Small intestine (tissue), 7 donors: Measurements from ENCODE around the gene STPG4. TPM values are rescaled to one million over a fixed set of nuclear protein-coding genes. Genes with fewer than 3 reads are reported as not detected.
"Not testable (repeated sequence)": the region's sequence is repeated elsewhere in the genome, so short reads cannot be mapped to it uniquely, and the experiment has no call there.

Experiments used
- DNase-seq, 2 donors: peaks; one replicate each; pipeline versions ENCODE4 v3.0.0 to v3.0.0-alpha.2; 2013
- FAIRE-seq: peaks from 2 replicates; lab custom pipeline; 2012; peaks lifted over from hg19 to GRCh38; lab: Jason Lieb, UNC
- H3K27ac ChIP-seq, 3 donors: one replicate each; pipeline ENCODE4 v1.5.1; 2013; ENCODE audit warnings: low read length in 2 of 3, mild to moderate bottlenecking in 2 of 3, control low read depth in 1 of 3, inconsistent platforms in 1 of 3, low read depth in 1 of 3, moderate library complexity in 1 of 3
- H3K27me3 ChIP-seq, 3 donors: one replicate each; pipeline ENCODE4 v1.6.1; 2013; ENCODE audit warnings: low read length in 3 of 3, inconsistent platforms in 1 of 3; ENCODE audit not compliant: control insufficient read depth in 3 of 3, insufficient read depth in 3 of 3
- H3K36me3 ChIP-seq, 3 donors: one replicate each; pipeline ENCODE4 v1.6.1; 2013; ENCODE audit warnings: low read length in 3 of 3, inconsistent platforms in 1 of 3, low read depth in 1 of 3, mild to moderate bottlenecking in 1 of 3, moderate library complexity in 1 of 3; ENCODE audit not compliant: control insufficient read depth in 3 of 3, insufficient read depth in 2 of 3
- H3K4me1 ChIP-seq, 3 donors: one replicate each; pipeline ENCODE4 v1.6.1; 2013; ENCODE audit warnings: low read length in 2 of 3, inconsistent platforms in 1 of 3, low read depth in 1 of 3, mild to moderate bottlenecking in 1 of 3, moderate library complexity in 1 of 3; ENCODE audit not compliant: control insufficient read depth in 3 of 3, insufficient read depth in 2 of 3
- H3K4me3 ChIP-seq, 3 donors: one replicate each; pipeline ENCODE4 v1.5.1; 2013; ENCODE audit warnings: low read length in 3 of 3, control low read depth in 1 of 3, inconsistent platforms in 1 of 3, low read depth in 1 of 3, mild to moderate bottlenecking in 1 of 3, moderate library complexity in 1 of 3
- H3K9me3 ChIP-seq, 2 donors: one replicate each; pipeline ENCODE4 v1.6.1; 2013; ENCODE audit warnings: low read depth in 1 of 2, low read length in 1 of 2; ENCODE audit not compliant: control insufficient read depth in 2 of 2, insufficient read depth in 1 of 2
- WGBS, 3 donors: extraction: QIAGEN DNeasy Blood & Tissue Kit; methylation state at CpG; one replicate each; pipeline ENCODE4 v1.1.7; 2013; 5-methylcytosine and 5-hydroxymethylcytosine counted together
- polyA plus RNA-seq, 4 donors: library from polyadenylated mRNA; stranded (reverse) in 3 of 4; unstranded in 1 of 4; fragments of 200-250 nt in 3 of 4; fragments of 120-200 nt in 1 of 4; gene quantifications; one replicate each; pipeline versions ENCODE4 v1.2.1 to v1.2.3, GENCODE V29; 2013
- donor health status: healthy with polysubstance abuse.
- donor health status: control.
- donor health status: control.
- donor health status: Bipolar disorder and iron deficiency.
- donor health status: healthy.

The STPG4 gene
- polyA plus RNA-seq, 4 donors, result 0.06 to 0.12 TPM; not detected in 2

DNA sequence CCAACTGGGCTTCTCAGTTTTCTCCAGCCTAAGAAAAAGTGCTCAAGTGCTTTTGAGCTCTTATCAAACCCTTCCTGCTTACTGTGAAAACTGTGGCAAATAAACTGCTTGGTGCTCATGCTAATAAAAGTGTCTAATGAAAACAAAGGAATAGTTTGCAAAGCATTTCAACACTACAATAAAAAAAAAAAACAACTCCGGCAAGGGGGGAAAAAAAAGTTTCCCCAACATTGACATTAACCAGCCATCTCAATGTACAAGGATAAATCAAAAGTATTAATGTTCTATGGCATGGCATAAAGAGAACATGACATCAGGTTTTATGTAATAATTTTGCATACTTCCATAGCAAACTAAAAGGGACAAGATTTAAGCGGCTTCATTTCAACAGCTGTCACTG lies 14.7 kb upstream of the STPG4 start:
- no peak overlapping the region for H3K4me3 ChIP-seq
- H3K27me3 ChIP-seq, result no peaks in the 10 kb centered on the region
- H3K9me3 ChIP-seq, result no peaks in the 10 kb centered on the region
- 51 to 64% (median 59%) methylated on average over 2 of the region's 2 CpGs for WGBS, 3 donors
- no peak overlapping the region for H3K27ac ChIP-seq
- no peak for FAIRE-seq
- peaks cover 5 to 20% (median 16%) of the 10 kb centered on the region in 3 donors for H3K4me1 ChIP-seq
- H3K36me3 ChIP-seq, result peaks cover 0 to 19% (median 11%) of the 10 kb centered on the region in 3 donors
- DNase-seq, result no peak

DNA sequence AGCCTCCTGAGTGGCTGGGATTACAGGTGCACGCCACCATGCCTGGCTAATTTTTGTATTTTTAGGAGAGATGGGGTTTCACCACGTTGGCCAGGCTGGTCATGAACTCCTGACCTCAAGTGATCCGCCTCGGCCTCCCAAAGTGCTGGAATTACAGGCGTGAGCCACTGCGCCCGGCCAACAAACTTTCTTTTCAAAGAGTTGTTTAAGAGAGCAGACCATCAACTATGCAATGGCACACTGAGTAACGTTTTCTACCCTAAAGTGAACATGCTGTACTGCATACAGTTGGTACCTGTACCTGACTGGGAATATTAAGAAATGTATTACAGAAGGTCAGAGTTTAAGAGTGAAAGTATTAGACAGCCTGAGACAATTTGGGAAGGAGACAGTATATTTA lies 13.8 kb upstream of the STPG4 start:
- H3K9me3 ChIP-seq, H3K27me3 ChIP-seq, FAIRE-seq, DNase-seq, H3K27ac ChIP-seq, H3K4me3 ChIP-seq: not testable (repeated sequence)
- H3K4me1 ChIP-seq, result peaks cover 7 to 20% (median 13%) of the 10 kb centered on the region in 3 donors
- WGBS, 3 donors, result 70 to 76% (median 71%) methylated on average over 8 of the region's 8 CpGs
- H3K36me3 ChIP-seq, result peaks cover 0 to 19% (median 11%) of the 10 kb centered on the region in 3 donors

DNA sequence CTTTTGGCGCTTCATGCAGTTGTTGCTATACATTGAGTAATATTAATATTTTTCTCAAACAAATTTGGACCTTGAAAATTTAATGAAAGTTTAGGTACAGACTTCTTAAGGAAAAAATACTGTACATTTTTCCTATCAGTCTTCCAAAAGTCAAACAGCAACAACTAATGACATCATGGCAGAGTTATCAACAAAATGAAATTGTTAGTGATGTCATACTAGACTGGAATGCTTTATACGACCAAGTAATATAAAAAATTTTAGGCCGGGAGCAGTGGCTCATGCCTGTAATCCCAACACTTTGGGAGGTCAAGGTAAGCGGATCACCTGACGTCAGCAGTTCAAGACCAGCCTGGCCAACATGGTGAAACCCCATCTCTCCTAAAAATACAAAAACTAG lies 12.0 kb upstream of the STPG4 start:
- H3K4me3 ChIP-seq, result no peak overlapping the region
- DNase-seq (no peak), FAIRE-seq (no peak)
- H3K27ac ChIP-seq, result no peak overlapping the region
- peaks cover 0 to 27% (median 13%) of the 10 kb centered on the region in 3 donors for H3K36me3 ChIP-seq
- no peaks in the 10 kb centered on the region for H3K9me3 ChIP-seq
- H3K27me3 ChIP-seq, result no peaks in the 10 kb centered on the region
- 78 to 87% (median 86%) methylated on average over 5 of the region's 5 CpGs for whole genome bisulfite sequencing, 3 donors
- peaks cover 5 to 14% (median 8%) of the 10 kb centered on the region in 3 donors for H3K4me1 ChIP-seq

DNA sequence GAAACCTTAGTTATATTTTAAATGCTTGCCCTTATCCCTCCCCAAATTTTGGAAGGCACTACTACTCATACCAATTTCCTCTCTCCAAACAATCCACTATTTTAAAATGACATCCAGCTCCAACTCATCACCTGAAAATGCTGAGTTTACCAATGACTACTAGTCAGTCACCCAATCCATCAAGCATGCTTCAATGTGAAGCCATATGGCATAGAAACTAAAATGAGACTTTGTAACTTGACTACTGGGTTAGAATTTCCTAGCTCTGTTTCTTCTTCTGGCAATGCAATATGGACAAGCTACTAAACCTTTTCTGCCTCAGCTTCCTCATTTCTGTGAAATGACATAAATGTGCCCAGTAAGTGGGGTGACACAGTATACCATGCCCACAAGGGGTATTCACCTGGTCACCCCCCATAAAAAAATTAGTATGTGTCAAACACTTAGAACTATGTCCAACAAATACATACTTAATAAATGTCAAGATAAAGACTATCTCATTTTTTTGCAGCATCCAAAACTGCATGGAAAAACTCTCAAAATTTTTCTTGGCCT lies 10.0 kb upstream of the STPG4 start:
- Histone ChIP-seq H3K4me3 (no peak overlapping the region), H3K27ac (no peak overlapping the region), H3K27me3 (no peaks in the 10 kb centered on the region), H3K9me3 (no peaks in the 10 kb centered on the region), H3K36me3 (peaks cover 0 to 25% (median 18%) of the 10 kb centered on the region in 3 donors), H3K4me1 (peaks cover 0 to 6% (median 5%) of the 10 kb centered on the region in 3 donors)
- DNase-seq (no peak), FAIRE-seq (no peak)

GRCh38 chr2:47162780-47163179 lies 7.7 kb upstream of the STPG4 start:
- Histone ChIP-seq H3K27ac (no peak overlapping the region), H3K9me3 (no peaks in the 10 kb centered on the region), H3K4me3 (no peak overlapping the region), H3K36me3 (peaks cover 0 to 22% (median 20%) of the 10 kb centered on the region in 3 donors), H3K27me3 (no peaks in the 10 kb centered on the region), H3K4me1 (peaks cover 0 to 5% (median 2%) of the 10 kb centered on the region in 3 donors)
- DNase-seq (no peak), FAIRE-seq (no peak)
- 37 to 72% (median 47%) methylated on average over 3 of the region's 3 CpGs for WGBS, 3 donors

GRCh38 chr2:47161475-47161874 lies 6.4 kb upstream of the STPG4 start:
- no peaks in the 10 kb centered on the region for H3K9me3 ChIP-seq
- no peaks in the 10 kb centered on the region for H3K27me3 ChIP-seq
- H3K4me1 ChIP-seq, result peaks cover 0 to 5% (median 2%) of the 10 kb centered on the region in 3 donors
- FAIRE-seq, result no peak
- no peak for DNase-seq
- H3K27ac ChIP-seq, result no peak overlapping the region
- peaks cover 0 to 20% (median 15%) of the 10 kb centered on the region in 3 donors for H3K36me3 ChIP-seq
- no peak overlapping the region for H3K4me3 ChIP-seq
- WGBS, 3 donors, result 85 to 93% (median 90%) methylated on average over 3 of the region's 3 CpGs

GRCh38 chr2:47160660-47161059 lies 5.6 kb upstream of the STPG4 start:
- H3K9me3 ChIP-seq, result no peaks in the 10 kb centered on the region
- DNase-seq, result no peak
- no peak overlapping the region for H3K4me3 ChIP-seq
- no peak overlapping the region for H3K27ac ChIP-seq
- H3K4me1 ChIP-seq, result peaks cover 0 to 3% (median 2%) of the 10 kb centered on the region in 3 donors
- no peak for FAIRE-seq
- H3K27me3 ChIP-seq, result no peaks in the 10 kb centered on the region
- WGBS, 3 donors, result 90 to 99% (median 92%) methylated on average over 1 of the region's 1 CpG
- H3K36me3 ChIP-seq, result peaks cover 0 to 20% (median 15%) of the 10 kb centered on the region in 3 donors

DNA sequence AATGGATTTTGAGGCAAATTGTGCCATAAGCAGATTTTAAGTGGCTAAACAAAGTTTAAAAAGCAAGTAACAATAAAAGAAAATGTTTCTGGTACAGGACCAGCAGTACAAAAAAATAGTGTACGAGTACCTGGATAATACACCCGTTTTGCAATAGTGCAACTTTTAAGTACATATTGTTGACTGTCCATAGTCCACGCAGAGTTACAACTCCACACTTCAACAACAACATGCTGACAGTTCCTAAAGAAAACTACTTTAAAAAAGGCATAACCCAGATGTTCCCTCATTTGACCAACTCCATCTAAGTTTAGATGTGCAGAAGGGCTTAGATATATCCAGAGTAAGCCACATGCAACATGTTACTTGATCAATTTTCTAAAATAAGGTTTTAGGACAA lies 5.1 kb upstream of the STPG4 start:
- Histone ChIP-seq H3K27me3 (no peaks in the 10 kb centered on the region), H3K9me3 (no peaks in the 10 kb centered on the region), H3K36me3 (peaks cover 0 to 16% (median 15%) of the 10 kb centered on the region in 3 donors), H3K4me3 (no peak overlapping the region), H3K4me1 (peaks cover 0 to 2% (median 2%) of the 10 kb centered on the region in 3 donors), H3K27ac (no peak overlapping the region)
- no peak for FAIRE-seq
- DNase-seq, result no peak
- WGBS, 3 donors, result 77 to 87% (median 86%) methylated on average over 3 of the region's 3 CpGs

DNA sequence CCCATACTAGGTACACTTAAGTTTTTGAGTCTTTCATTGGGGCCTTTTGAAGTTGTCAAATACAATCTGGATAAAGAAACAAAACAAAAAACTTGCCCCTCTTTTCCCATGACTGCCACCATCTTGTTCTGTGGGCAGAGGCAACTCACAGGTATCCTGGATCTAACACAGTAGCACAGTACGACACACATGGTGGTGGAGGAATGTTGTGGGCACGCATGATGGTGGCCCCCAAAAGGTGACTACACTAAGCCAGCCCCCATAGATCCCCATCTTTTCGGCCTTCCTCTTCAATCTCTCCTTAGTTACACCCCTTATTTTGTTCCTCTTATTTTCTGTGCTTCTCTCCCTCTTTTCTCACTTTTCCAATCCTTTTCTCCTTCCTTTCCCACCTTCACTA lies 4.5 kb upstream of the STPG4 start:
- DNase-seq (no peak), FAIRE-seq (no peak)
- Histone ChIP-seq H3K27ac (no peak overlapping the region), H3K4me1 (peaks cover 0 to 2% (median 2%) of the 10 kb centered on the region in 3 donors), H3K9me3 (no peaks in the 10 kb centered on the region), H3K36me3 (peaks cover 0 to 20% (median 16%) of the 10 kb centered on the region in 3 donors), H3K27me3 (no peaks in the 10 kb centered on the region), H3K4me3 (no peak overlapping the region)
- WGBS, 3 donors, result 96 to 100% (median 99%) methylated on average over 3 of the region's 3 CpGs
